HepG2 (cell line): ENCODE results near the gene GRAMD4. TPM values are rescaled to one million over a fixed set of nuclear protein-coding genes. Genes with fewer than 3 reads are reported as not detected.

ENCODE experiments used
- E2F5 ChIP-seq: sonication (generic); formaldehyde crosslinking; conservative IDR thresholded peaks from 2 replicates; pipeline ENCODE4 v1.4.0; 2020; ENCODE audit warnings: missing genetic modification reagents
- IRF1 ChIP-seq: sonication (generic); formaldehyde crosslinking; IDR thresholded peaks from 2 replicates; pipeline ENCODE4 v1.4.0; 2020; ENCODE audit warnings: low read depth, mild to moderate bottlenecking, missing genetic modification reagents
- MYNN ChIP-seq: sonication (generic); formaldehyde crosslinking; IDR thresholded peaks from 2 replicates; pipeline ENCODE4 v1.4.0; 2020; ENCODE audit warnings: mild to moderate bottlenecking, low read depth, missing genetic modification reagents
- MZF1 ChIP-seq: sonication (generic); formaldehyde crosslinking; IDR thresholded peaks from 2 replicates; pipeline ENCODE4 v1.8.1; 2023; ENCODE audit warnings: mild to moderate bottlenecking, missing genetic modification reagents, borderline replicate concordance
- SNRNP70 ChIP-seq: fragments of 200-400 bp; formaldehyde crosslinking; IDR thresholded peaks from 2 replicates; pipeline ENCODE4 v1.6.1; 2017; ENCODE audit warnings: mild to moderate bottlenecking, low read depth, low read length, moderate library complexity
- TOPORS ChIP-seq: sonication (generic); formaldehyde crosslinking; IDR thresholded peaks from 2 replicates; pipeline ENCODE4 v1.8.0; 2023; ENCODE audit warnings: mild to moderate bottlenecking, missing genetic modification reagents
- TP53 ChIP-seq: sonication (generic); formaldehyde crosslinking; conservative IDR thresholded peaks from 2 replicates; pipeline ENCODE4 v1.4.0; 2020; ENCODE audit warnings: missing genetic modification reagents
- U2AF2 ChIP-seq: fragments of 200-400 bp; formaldehyde crosslinking; IDR thresholded peaks from 2 replicates; pipeline ENCODE4 v1.6.1; 2017; ENCODE audit warnings: low read depth, mild to moderate bottlenecking, low read length
- ZNF160 ChIP-seq: sonication (generic); formaldehyde crosslinking; IDR thresholded peaks from 2 replicates; pipeline ENCODE4 v1.8.0; 2022; ENCODE audit warnings: mild to moderate bottlenecking, inconsistent platforms, missing genetic modification reagents
- ZNF260 ChIP-seq: sonication (generic); formaldehyde crosslinking; IDR thresholded peaks from 2 replicates; pipeline ENCODE4 v1.4.0; 2020; ENCODE audit warnings: missing genetic modification reagents, low read depth, mild to moderate bottlenecking, borderline replicate concordance
- ZNF337 ChIP-seq: sonication (generic); formaldehyde crosslinking; IDR thresholded peaks from 2 replicates; pipeline ENCODE4 v1.5.1; 2020; ENCODE audit warnings: missing genetic modification reagents, low read depth, mild to moderate bottlenecking, borderline replicate concordance
- ZNF407 ChIP-seq: sonication (generic); formaldehyde crosslinking; IDR thresholded peaks from one replicate; pipeline ENCODE4 v1.5.1; 2020; ENCODE audit warnings: mild to moderate bottlenecking, missing genetic modification reagents; ENCODE audit errors: not compliant biosample characterization
- ZNF484 ChIP-seq: sonication (generic); formaldehyde crosslinking; IDR thresholded peaks from 2 replicates; pipeline ENCODE4 v1.5.1; 2020; ENCODE audit warnings: mild to moderate bottlenecking, low read depth, missing genetic modification reagents, borderline replicate concordance
- ZNF569 ChIP-seq: sonication (generic); formaldehyde crosslinking; IDR thresholded peaks from 2 replicates; pipeline ENCODE4 v1.5.0; 2020; ENCODE audit warnings: mild to moderate bottlenecking, missing genetic modification reagents, moderate library complexity, borderline replicate concordance
- ZNF615 ChIP-seq: sonication (generic); formaldehyde crosslinking; IDR thresholded peaks from 2 replicates; pipeline ENCODE4 v1.5.0; 2020; ENCODE audit warnings: mild to moderate bottlenecking, missing genetic modification reagents, borderline replicate concordance
- ZNF652 ChIP-seq: IDR thresholded peaks from 2 replicates; pipeline ENCODE4 v1.6.1; 2016; ENCODE audit warnings: low read depth, borderline replicate concordance
- ZNF773 ChIP-seq: sonication (generic); formaldehyde crosslinking; IDR thresholded peaks from 2 replicates; pipeline ENCODE4 v1.4.0; 2020; ENCODE audit warnings: missing genetic modification reagents, borderline replicate concordance
- ZNF775 ChIP-seq: sonication (generic); formaldehyde crosslinking; IDR thresholded peaks from 2 replicates; pipeline ENCODE4 v1.4.0; 2020; ENCODE audit warnings: missing genetic modification reagents, mild to moderate bottlenecking, moderate library complexity, borderline replicate concordance
- ZNF781 ChIP-seq: sonication (generic); formaldehyde crosslinking; IDR thresholded peaks from 2 replicates; pipeline ENCODE4 v1.5.1; 2020; ENCODE audit warnings: borderline replicate concordance, mild to moderate bottlenecking, missing genetic modification reagents; ENCODE audit errors: not compliant biosample characterization
- polyA plus RNA-seq, 8 experiments: library from polyadenylated mRNA; depleted of rRNA in 3 of 8; stranded (reverse) in 7 of 8; unstranded in 1 of 8; fragments of >200 nt; fragmentation: Illumina TruSeq in 4 of 8; extraction: Trizol in 4 of 8; gene quantifications; 2 replicates each; pipeline versions ENCODE4 v1.2.1 to v1.2.3, GENCODE V29; 2011 to 2016; ENCODE audit warnings: low read depth in 4 of 8, missing spikeins in 1 of 8, mixed read lengths in 1 of 8; ENCODE audit not compliant: insufficient read depth in 1 of 8
- total RNA-seq, 5 experiments: library from RNA; depleted of rRNA; stranded (reverse); fragments of >200 nt; fragmentation: Illumina TruSeq; extraction: Trizol; gene quantifications; 2 replicates each; pipeline ENCODE4 v1.2.3, GENCODE V29; 2016; ENCODE audit warnings: low read depth in 1 of 5

Gene GRAMD4
- total and polyA plus RNA-seq, 2 of the 13 experiments (the other 11 are each of a cell fraction or from before 2014, with no cell fraction given), result 15.2 to 15.7 TPM

GRCh38 chr22:46638601-46639431 lies 18.6 kb downstream of the GRAMD4 start (continued):
- TF ChIP-seq ZNF484 (CRISPR knock-in tag), result no peak
- no peak for TF ChIP-seq ZNF775 (CRISPR knock-in tag)
- TF ChIP-seq SNRNP70, result no peak
- no peak for TF ChIP-seq MYNN (CRISPR knock-in tag)
- no peak for TF ChIP-seq ZNF407 (CRISPR knock-in tag)
- TF ChIP-seq TOPORS (CRISPR knock-in tag), result peak; percentile 64; the same call in 1 of the 2 replicates
- TF ChIP-seq E2F5 (CRISPR knock-in tag), result no peak
- no peak for TF ChIP-seq ZNF160 (CRISPR knock-in tag)
- no peak for TF ChIP-seq TP53 (CRISPR knock-in tag)
- no peak for TF ChIP-seq ZNF569 (CRISPR knock-in tag)
- no peak for TF ChIP-seq U2AF2
- TF ChIP-seq ZNF337, result no peak
- TF ChIP-seq IRF1 (CRISPR knock-in tag), result no peak
- no peak for TF ChIP-seq ZNF773 (CRISPR knock-in tag)
- TF ChIP-seq ZNF652 (CRISPR knock-in tag), result peak; percentile 94
- no peak for TF ChIP-seq MZF1 (CRISPR knock-in tag)
- no peak for TF ChIP-seq ZNF260 (CRISPR knock-in tag)
- TF ChIP-seq ZNF615 (CRISPR knock-in tag), result no peak
- TF ChIP-seq ZNF781 (CRISPR knock-in tag), result peak; percentile 80
